Measurements from ENCODE around the gene RBM12. TPM values are rescaled to one million over a fixed set of nuclear protein-coding genes. Genes with fewer than 3 reads are reported as not detected.
A peak's percentile ranks its signal among the peaks of the same experiment; 100 is the strongest.
"Not testable (repeated sequence)": the region's sequence is repeated elsewhere in the genome, so short reads cannot be mapped to it uniquely, and the experiment has no call there.

The RBM12 gene
- total RNA-seq (2014; rRNA removed; shearing (Covaris generic)): 59.2 and 64.1 TPM in 2 replicates

- Histone ChIP-seq H3K27ac (peak within 1 kb of the TSS; percentile 90), H3K4me3 (peak within 1 kb of the TSS; percentile 73), H3K27me3 (replicated peaks) (no peaks in the 10 kb centered on the region), H3K36me3 (peaks cover 24% of the 10 kb centered on the region), H3K4me1 (replicated peaks) (peaks cover 29% of the 10 kb centered on the region), H3K9me3 (replicated peaks) (no peaks in the 10 kb centered on the region)
- peak; percentile 94 to 95 for DNase-seq (ENCODE audit: low read depth in 1 of 2, low spot score in 2 of 2)
Measured at GRCh38 chr20:35664466-35665206, at the start of gene RBM12, which contains the start of gene CPNE1. Gene RBM12 (minus strand): TSS chr20:35664900. CDS start chr20:35655322, 9,578 bp downstream. Gene CPNE1 (minus strand): TSS chr20:35664900. CDS start chr20:35632923, 31,977 bp downstream.

GRCh38 chr20:35714127-35714526, 49.4 kb upstream of the RBM12 start:
- Histone ChIP-seq H3K9me3 (replicated peaks) (no peaks in the 10 kb centered on the region), H3K36me3 (peaks cover 98% of the 10 kb centered on the region), H3K4me3 (no peak overlapping the region), H3K27ac (no peak overlapping the region), H3K4me1 (replicated peaks) (no peaks in the 10 kb centered on the region), H3K27me3 (replicated peaks) (no peaks in the 10 kb centered on the region)
- no peak for DNase-seq (ENCODE audit: low read depth in 1 of 2, low spot score in 2 of 2)

- H3K27me3 ChIP-seq (replicated peaks); DNase-seq (ENCODE audit: low read depth in 1 of 2, low spot score in 2 of 2); H3K4me3 ChIP-seq; H3K27ac ChIP-seq; H3K4me1 ChIP-seq (replicated peaks); H3K9me3 ChIP-seq (replicated peaks): not testable (repeated sequence)
- H3K36me3 ChIP-seq: peaks cover 98% of the 10 kb centered on the region
Measured at GRCh38 chr20:35713120-35713519, 48.4 kb upstream of the RBM12 start.

GRCh38 chr20:35711588-35712209, 47.0 kb upstream of the RBM12 start:
- Histone ChIP-seq H3K36me3 (peaks cover 98% of the 10 kb centered on the region), H3K4me3 (no peak overlapping the region), H3K9me3 (replicated peaks) (no peaks in the 10 kb centered on the region), H3K27me3 (replicated peaks) (no peaks in the 10 kb centered on the region), H3K4me1 (replicated peaks) (no peaks in the 10 kb centered on the region), H3K27ac (no peak overlapping the region)
- DNase-seq (ENCODE audit: low read depth in 1 of 2, low spot score in 2 of 2): no peak

- no peak for DNase-seq (ENCODE audit: low read depth in 1 of 2, low spot score in 2 of 2)
- H3K27ac ChIP-seq: no peak overlapping the region
Measured at GRCh38 chr20:35710884-35711587, 46.3 kb upstream of the RBM12 start.

GRCh38 chr20:35710039-35710438, 45.3 kb upstream of the RBM12 start:
- peaks cover 98% of the 10 kb centered on the region for H3K36me3 ChIP-seq
- no peak for DNase-seq (ENCODE audit: low read depth in 1 of 2, low spot score in 2 of 2)
- H3K4me1 ChIP-seq (replicated peaks): no peaks in the 10 kb centered on the region
- no peaks in the 10 kb centered on the region for H3K27me3 ChIP-seq (replicated peaks)
- no peak overlapping the region for H3K4me3 ChIP-seq
- no peak overlapping the region for H3K27ac ChIP-seq
- H3K9me3 ChIP-seq (replicated peaks): no peaks in the 10 kb centered on the region

More at GRCh38 chr20:35710884-35711587, 46.3 kb upstream of the RBM12 start:
- H3K4me3 ChIP-seq: no peak overlapping the region
- H3K9me3 ChIP-seq (replicated peaks): no peaks in the 10 kb centered on the region
- H3K36me3 ChIP-seq: peaks cover 98% of the 10 kb centered on the region
- H3K27me3 ChIP-seq (replicated peaks): no peaks in the 10 kb centered on the region
- H3K4me1 ChIP-seq (replicated peaks): no peaks in the 10 kb centered on the region

GRCh38 chr20:35709259-35709658, 44.6 kb upstream of the RBM12 start:
- Histone ChIP-seq H3K36me3 (peaks cover 98% of the 10 kb centered on the region), H3K27ac (no peak overlapping the region), H3K4me3 (no peak overlapping the region), H3K9me3 (replicated peaks) (no peaks in the 10 kb centered on the region), H3K4me1 (replicated peaks) (no peaks in the 10 kb centered on the region), H3K27me3 (replicated peaks) (no peaks in the 10 kb centered on the region)
- no peak for DNase-seq (ENCODE audit: low read depth in 1 of 2, low spot score in 2 of 2)

GRCh38 chr20:35708502-35708901, 43.8 kb upstream of the RBM12 start:
- H3K27ac ChIP-seq: no peak overlapping the region
- no peaks in the 10 kb centered on the region for H3K9me3 ChIP-seq (replicated peaks)
- DNase-seq (ENCODE audit: low read depth in 1 of 2, low spot score in 2 of 2): no peak
- H3K36me3 ChIP-seq: peaks cover 98% of the 10 kb centered on the region
- H3K4me3 ChIP-seq: no peak overlapping the region
- H3K27me3 ChIP-seq (replicated peaks): no peaks in the 10 kb centered on the region
- H3K4me1 ChIP-seq (replicated peaks): no peaks in the 10 kb centered on the region

- not testable (repeated sequence) for H3K27ac ChIP-seq; DNase-seq (ENCODE audit: low read depth in 1 of 2, low spot score in 2 of 2); H3K4me1 ChIP-seq (replicated peaks); H3K9me3 ChIP-seq (replicated peaks); H3K27me3 ChIP-seq (replicated peaks); H3K4me3 ChIP-seq
- H3K36me3 ChIP-seq: peaks cover 100% of the 10 kb centered on the region
Measured at GRCh38 chr20:35706591-35707529, 42.2 kb upstream of the RBM12 start.

GRCh38 chr20:35705894-35706293, 41.2 kb upstream of the RBM12 start:
- not testable (repeated sequence) for H3K9me3 ChIP-seq (replicated peaks)
- peaks cover 100% of the 10 kb centered on the region for H3K36me3 ChIP-seq

GRCh38 chr20:35704514-35705261, 40.0 kb upstream of the RBM12 start:
- Histone ChIP-seq H3K27me3 (replicated peaks) (no peaks in the 10 kb centered on the region), H3K9me3 (replicated peaks) (no peaks in the 10 kb centered on the region), H3K4me1 (replicated peaks) (peaks cover 10% of the 10 kb centered on the region), H3K27ac (no peak overlapping the region), H3K4me3 (no peak overlapping the region), H3K36me3 (peaks cover 95% of the 10 kb centered on the region)
- DNase-seq (ENCODE audit: low read depth in 1 of 2, low spot score in 2 of 2): no peak

More at GRCh38 chr20:35705894-35706293, 41.2 kb upstream of the RBM12 start:
- H3K27me3 ChIP-seq (replicated peaks); H3K4me3 ChIP-seq; H3K4me1 ChIP-seq (replicated peaks); H3K27ac ChIP-seq: not testable (repeated sequence)
- DNase-seq (ENCODE audit: low read depth in 1 of 2, low spot score in 2 of 2): peak in 1 of 2 experiments; percentile 11

- DNase-seq (ENCODE audit: low read depth in 1 of 2, low spot score in 2 of 2): peak in 1 of 2 experiments; percentile 8
- H3K27ac ChIP-seq: no peak overlapping the region
- H3K4me3 ChIP-seq: no peak overlapping the region
- peaks cover 15% of the 10 kb centered on the region for H3K4me1 ChIP-seq (replicated peaks)
- no peaks in the 10 kb centered on the region for H3K27me3 ChIP-seq (replicated peaks)
- peaks cover 86% of the 10 kb centered on the region for H3K36me3 ChIP-seq
- H3K9me3 ChIP-seq (replicated peaks): no peaks in the 10 kb centered on the region
Measured at GRCh38 chr20:35702824-35703695, 38.4 kb upstream of the RBM12 start.

All from SJSA1 (cell line).